Small intestine (tissue), 7 donors: ENCODE results near the gene SHC4. TPM values are rescaled to one million over a fixed set of nuclear protein-coding genes. Genes with fewer than 3 reads are reported as not detected.
A peak's percentile ranks its signal among the peaks of the same experiment; 100 is the strongest.

Experiments
- DNase-seq, 2 donors: peaks; one replicate each; pipeline versions ENCODE4 v3.0.0 to v3.0.0-alpha.2; 2013
- FAIRE-seq: peaks from 2 replicates; lab custom pipeline; 2012; peaks lifted over from hg19 to GRCh38; lab: Jason Lieb, UNC
- H3K27ac ChIP-seq, 3 donors: one replicate each; pipeline ENCODE4 v1.5.1; 2013; ENCODE audit warnings: low read length in 2 of 3, mild to moderate bottlenecking in 2 of 3, control low read depth in 1 of 3, inconsistent platforms in 1 of 3, low read depth in 1 of 3, moderate library complexity in 1 of 3
- H3K27me3 ChIP-seq, 3 donors: one replicate each; pipeline ENCODE4 v1.6.1; 2013; ENCODE audit warnings: low read length in 3 of 3, inconsistent platforms in 1 of 3; ENCODE audit not compliant: control insufficient read depth in 3 of 3, insufficient read depth in 3 of 3
- H3K36me3 ChIP-seq, 3 donors: one replicate each; pipeline ENCODE4 v1.6.1; 2013; ENCODE audit warnings: low read length in 3 of 3, inconsistent platforms in 1 of 3, low read depth in 1 of 3, mild to moderate bottlenecking in 1 of 3, moderate library complexity in 1 of 3; ENCODE audit not compliant: control insufficient read depth in 3 of 3, insufficient read depth in 2 of 3
- H3K4me1 ChIP-seq, 3 donors: one replicate each; pipeline ENCODE4 v1.6.1; 2013; ENCODE audit warnings: low read length in 2 of 3, inconsistent platforms in 1 of 3, low read depth in 1 of 3, mild to moderate bottlenecking in 1 of 3, moderate library complexity in 1 of 3; ENCODE audit not compliant: control insufficient read depth in 3 of 3, insufficient read depth in 2 of 3
- H3K4me3 ChIP-seq, 3 donors: one replicate each; pipeline ENCODE4 v1.5.1; 2013; ENCODE audit warnings: low read length in 3 of 3, control low read depth in 1 of 3, inconsistent platforms in 1 of 3, low read depth in 1 of 3, mild to moderate bottlenecking in 1 of 3, moderate library complexity in 1 of 3
- H3K9me3 ChIP-seq, 2 donors: one replicate each; pipeline ENCODE4 v1.6.1; 2013; ENCODE audit warnings: low read depth in 1 of 2, low read length in 1 of 2; ENCODE audit not compliant: control insufficient read depth in 2 of 2, insufficient read depth in 1 of 2
- WGBS, 3 donors: extraction: QIAGEN DNeasy Blood & Tissue Kit; methylation state at CpG; one replicate each; pipeline ENCODE4 v1.1.7; 2013; 5-methylcytosine and 5-hydroxymethylcytosine counted together
- polyA plus RNA-seq, 4 donors: library from polyadenylated mRNA; stranded (reverse) in 3 of 4; unstranded in 1 of 4; fragments of 200-250 nt in 3 of 4; fragments of 120-200 nt in 1 of 4; gene quantifications; one replicate each; pipeline versions ENCODE4 v1.2.1 to v1.2.3, GENCODE V29; 2013
- donor health status: healthy with polysubstance abuse.
- donor health status: control.
- donor health status: control.
- donor health status: Bipolar disorder and iron deficiency.
- donor health status: healthy.

The SHC4 gene
- polyA plus RNA-seq, 4 donors, result 0.49 to 0.52 TPM; not detected in 2

GRCh38 chr15:48986240-48986639 lies 22.5 kb upstream of the SHC4 start:
- FAIRE-seq (no peak), DNase-seq (no peak)
- H3K9me3 ChIP-seq, result no peaks in the 10 kb centered on the region
- H3K27me3 ChIP-seq, result peaks cover 0 to 10% (median 0%) of the 10 kb centered on the region in 3 donors
- H3K4me3 ChIP-seq, result no peak overlapping the region
- no peak overlapping the region for H3K27ac ChIP-seq
- WGBS, 3 donors, result 66 to 81% (median 74%) methylated on average over 5 of the region's 5 CpGs
- H3K36me3 ChIP-seq, result peaks cover 0 to 2% (median 2%) of the 10 kb centered on the region in 3 donors
- no peaks in the 10 kb centered on the region for H3K4me1 ChIP-seq

- no peak overlapping the region for H3K4me3 ChIP-seq
- H3K9me3 ChIP-seq, result no peaks in the 10 kb centered on the region
- no peak for DNase-seq
- FAIRE-seq, result no peak
- 80 to 92% (median 87%) methylated on average over 3 of the region's 3 CpGs for WGBS, 3 donors
- H3K27ac ChIP-seq, result no peak overlapping the region
- no peaks in the 10 kb centered on the region for H3K4me1 ChIP-seq
- peaks cover 0 to 10% (median 0%) of the 10 kb centered on the region in 3 donors for H3K27me3 ChIP-seq
- H3K36me3 ChIP-seq, result no peaks in the 10 kb centered on the region
Observed at GRCh38 chr15:48985516-48985915, 21.8 kb upstream of the SHC4 start.

- H3K9me3 ChIP-seq, result no peaks in the 10 kb centered on the region
- H3K36me3 ChIP-seq, result no peaks in the 10 kb centered on the region
- H3K4me3 ChIP-seq, result no peak overlapping the region
- no peak for FAIRE-seq
- H3K4me1 ChIP-seq, result no peaks in the 10 kb centered on the region
- no peak for DNase-seq
- WGBS, 3 donors, result 60 to 73% (median 69%) methylated on average over 4 of the region's 4 CpGs
- H3K27ac ChIP-seq, result no peak overlapping the region
- H3K27me3 ChIP-seq, result peaks cover 0 to 10% (median 0%) of the 10 kb centered on the region in 3 donors
Observed at GRCh38 chr15:48984811-48985352, 21.2 kb upstream of the SHC4 start.

DNA sequence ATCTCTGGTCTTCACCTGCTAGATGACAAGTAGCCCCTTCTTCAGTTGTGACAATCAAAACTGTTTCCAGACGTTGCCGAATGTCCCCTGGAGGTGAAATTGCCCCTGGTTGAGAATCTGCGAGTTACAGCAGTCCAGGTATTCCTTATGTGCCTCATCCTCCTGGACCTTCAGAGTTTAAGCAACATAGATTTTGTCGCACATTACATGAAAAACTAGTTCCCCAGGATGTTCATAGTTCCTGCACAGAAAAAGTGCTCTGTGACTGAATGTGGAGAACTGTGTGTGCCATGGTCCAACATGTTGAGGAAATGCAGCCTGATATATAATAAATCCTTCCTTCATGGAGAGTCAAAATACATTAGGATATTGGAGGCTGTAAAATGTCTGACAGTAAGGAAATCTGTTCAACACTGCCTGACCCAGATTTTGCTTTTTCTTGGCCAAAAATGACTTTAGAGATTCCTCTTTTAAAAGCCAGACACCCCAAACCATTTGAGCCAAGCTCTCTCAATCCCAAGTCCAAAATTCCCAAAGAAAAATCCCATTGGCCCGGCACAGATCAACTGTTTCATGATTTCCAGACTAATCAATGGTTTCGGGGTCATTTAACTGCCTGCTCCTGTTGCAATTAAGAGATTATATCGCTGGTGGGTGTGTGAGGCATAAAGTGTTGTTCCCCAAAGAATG lies 20.4 kb upstream of the SHC4 start:
- Histone ChIP-seq H3K27me3 (peaks cover 0 to 10% (median 0%) of the 10 kb centered on the region in 3 donors), H3K4me3 (no peak overlapping the region), H3K27ac (no peak overlapping the region), H3K36me3 (no peaks in the 10 kb centered on the region), H3K9me3 (no peaks in the 10 kb centered on the region), H3K4me1 (no peaks in the 10 kb centered on the region)
- FAIRE-seq (no peak), DNase-seq (no peak)
- 64 to 86% (median 72%) methylated on average over 7 of the region's 7 CpGs for WGBS, 3 donors

- FAIRE-seq, result no peak
- peaks cover 0 to 10% (median 0%) of the 10 kb centered on the region in 3 donors for H3K27me3 ChIP-seq
- H3K9me3 ChIP-seq, result no peaks in the 10 kb centered on the region
- no peaks in the 10 kb centered on the region for H3K36me3 ChIP-seq
- no peak overlapping the region for H3K4me3 ChIP-seq
- 79 to 86% (median 81%) methylated on average over 5 of the region's 5 CpGs for WGBS, 3 donors
- H3K4me1 ChIP-seq, result no peaks in the 10 kb centered on the region
- DNase-seq, result no peak
- H3K27ac ChIP-seq, result no peak overlapping the region
Observed at GRCh38 chr15:48983300-48983699, 19.6 kb upstream of the SHC4 start.

DNA sequence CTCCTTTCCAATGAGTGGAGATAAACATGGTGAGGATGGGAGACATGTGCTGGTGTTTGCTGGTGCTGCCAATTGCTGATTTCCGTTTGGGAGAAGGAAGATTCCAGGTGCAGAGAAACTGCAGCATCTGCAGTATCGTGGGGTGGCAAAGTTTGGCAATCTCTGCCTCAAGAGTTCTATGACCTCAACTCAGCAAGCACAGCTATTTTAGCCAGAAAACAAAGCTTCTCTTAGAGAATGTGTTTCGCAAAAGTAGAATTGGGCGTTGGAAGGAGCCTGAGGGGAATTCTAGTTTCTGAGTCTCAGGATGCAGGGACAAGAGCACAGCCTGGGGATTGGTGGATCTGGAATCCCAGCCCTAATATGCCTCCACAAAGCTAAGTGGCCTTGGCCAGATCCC lies 18.2 kb upstream of the SHC4 start:
- no peak for DNase-seq

DNA sequence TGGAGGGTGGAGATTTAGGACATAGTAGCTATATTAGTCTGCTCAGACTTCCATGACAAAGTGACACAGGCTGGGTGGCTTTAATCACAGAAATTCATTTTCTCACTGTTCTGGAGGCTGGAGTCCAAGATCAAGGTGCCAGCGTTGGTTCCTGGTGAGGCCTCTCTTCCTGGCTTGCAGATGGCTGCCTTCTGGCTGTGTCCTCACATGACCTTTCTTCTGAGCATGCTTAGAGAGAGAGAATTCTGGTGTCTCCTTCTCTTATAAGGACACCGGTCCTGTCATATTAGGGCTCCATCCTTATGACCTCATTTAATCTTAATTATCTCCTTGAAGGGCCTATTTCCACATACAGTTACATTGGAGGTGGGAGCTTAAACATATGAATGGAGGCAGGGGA lies 14.9 kb upstream of the SHC4 start:
- Histone ChIP-seq H3K4me1 (no peaks in the 10 kb centered on the region), H3K4me3 (no peak overlapping the region), H3K27me3 (peaks cover 0 to 10% (median 0%) of the 10 kb centered on the region in 3 donors), H3K27ac (no peak overlapping the region), H3K36me3 (no peaks in the 10 kb centered on the region), H3K9me3 (no peaks in the 10 kb centered on the region)
- WGBS, 3 donors, result 66 to 80% (median 76%) methylated on average over 2 of the region's 2 CpGs
- no peak for DNase-seq
- FAIRE-seq, result no peak

More for the DNA sequence above, 18.2 kb upstream of the SHC4 start:
- Histone ChIP-seq H3K27ac (no peak overlapping the region), H3K4me1 (no peaks in the 10 kb centered on the region), H3K4me3 (no peak overlapping the region), H3K9me3 (no peaks in the 10 kb centered on the region), H3K36me3 (no peaks in the 10 kb centered on the region), H3K27me3 (peaks cover 0 to 10% (median 0%) of the 10 kb centered on the region in 3 donors)
- FAIRE-seq, result no peak
- 69 to 76% (median 73%) methylated on average over 4 of the region's 4 CpGs for WGBS, 3 donors

- no peaks in the 10 kb centered on the region for H3K36me3 ChIP-seq
- no peaks in the 10 kb centered on the region for H3K9me3 ChIP-seq
- peak overlapping the region in 1 of 3 donors; percentile 69 for H3K4me3 ChIP-seq
- 86 to 95% (median 87%) methylated on average over 17 of the region's 17 CpGs for WGBS, 3 donors
- no peaks in the 10 kb centered on the region for H3K4me1 ChIP-seq
- no peak for FAIRE-seq
- no peak for DNase-seq
- peaks cover 0 to 1% (median 0%) of the 10 kb centered on the region in 3 donors for H3K27me3 ChIP-seq
- no peak overlapping the region for H3K27ac ChIP-seq
Observed at GRCh38 chr15:48976444-48977088, 12.8 kb upstream of the SHC4 start.
